ENCODE data around the gene FAM83B.

FAM83B gene

DNA sequence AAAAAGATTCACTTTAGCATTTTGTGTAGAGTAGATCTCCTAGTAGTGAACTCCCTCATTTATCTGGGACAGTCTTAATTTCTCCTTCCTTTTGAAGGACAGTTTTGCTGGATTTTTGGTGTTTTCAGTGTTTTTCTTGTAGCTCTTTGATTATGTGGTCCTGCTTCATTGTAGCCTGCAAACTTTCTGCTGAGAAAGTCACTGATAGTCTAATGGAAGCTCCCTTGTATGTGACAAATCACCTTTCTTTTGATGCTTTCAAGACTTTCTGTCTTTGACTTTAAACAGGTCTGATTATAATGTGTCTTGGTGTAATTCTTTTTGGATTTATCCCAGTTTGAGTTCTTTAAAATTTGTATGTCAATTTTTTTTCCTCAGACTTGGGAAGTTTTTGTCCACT is 86.1 kb downstream of the FAM83B start:
- Histone ChIP-seq H3K9me3 (ENCODE audit: control insufficient read depth, insufficient read depth, low read depth, low read length) (no peaks in the 10 kb centered on the region), H3K4me1 (ENCODE audit: control insufficient read depth, insufficient read depth, low read length) (peaks cover 3% of the 10 kb centered on the region; the same call in 1 of the 2 replicates), H3K4me3 (ENCODE audit: low read depth, low read length) (no peak overlapping the region), H3K27ac (ENCODE audit: extremely low read depth, low read depth, low read length) (no peak overlapping the region), H3K36me3 (ENCODE audit: control insufficient read depth in 2 of 2, insufficient read depth in 1 of 2, low read length in 2 of 2) (no peaks in the 10 kb centered on the region; a peak in 1 of 3 replicates)
- ChIA-PET POLR2A (no interaction called here), CTCF (interaction anchor here (0.6 to 0.7 kb wide), 2 partner anchors 210 to 946 kb away, joined by 3 read pairs; no protein-coding TSS in a partner anchor)
- TF ChIP-seq ZNF549 (tag by site-specific recombination; IDR thresholded peaks at IDR 0.05) (0 out of 2 replicates have a peak, but pooled peaks have one; percentile 15), ZNF626 (tag by site-specific recombination; IDR thresholded peaks at IDR 0.05) (0 out of 2 replicates have a peak, but pooled peaks have one; percentile 43), TRIM28 (IDR thresholded peaks at IDR 0.05; ENCODE audit: borderline replicate concordance, low read length) (peak; percentile 96; the same call in 1 of the 2 replicates), ZNF510 (tag by site-specific recombination; IDR thresholded peaks at IDR 0.05; ENCODE audit: insufficient replicate concordance) (no peak), ZNF146 (tag by site-specific recombination; IDR thresholded peaks at IDR 0.05) (no peak), ZNF335 (tag by site-specific recombination; conservative IDR thresholded peaks at IDR 0.05) (no peak), ZIC2 (tag by site-specific recombination; IDR thresholded peaks at IDR 0.05) (no peak), ZEB2 (tag by site-specific recombination; IDR thresholded peaks at IDR 0.05) (no peak), ZNF19 (tag by site-specific recombination; IDR thresholded peaks at IDR 0.05; ENCODE audit: low read depth) (no peak), ZNF791 (tag by site-specific recombination; IDR thresholded peaks at IDR 0.05) (peak; percentile 99), BCL11B (tag by site-specific recombination; IDR thresholded peaks at IDR 0.05; ENCODE audit: low read depth) (no peak), SETDB1 (IDR thresholded peaks at IDR 0.05; ENCODE audit: insufficient read length, low read length) (peak; percentile 98), ZNF600 (tag by site-specific recombination; IDR thresholded peaks at IDR 0.05) (no peak), KLF16 (tag by site-specific recombination; IDR thresholded peaks at IDR 0.05) (no peak), ELK4 (IDR thresholded peaks at IDR 0.05; ENCODE audit: borderline replicate concordance, low read depth, low read length) (no peak), PRDM10 (tag by site-specific recombination; IDR thresholded peaks at IDR 0.05) (no peak)
- TF ChIP-seq, protein P1, sequence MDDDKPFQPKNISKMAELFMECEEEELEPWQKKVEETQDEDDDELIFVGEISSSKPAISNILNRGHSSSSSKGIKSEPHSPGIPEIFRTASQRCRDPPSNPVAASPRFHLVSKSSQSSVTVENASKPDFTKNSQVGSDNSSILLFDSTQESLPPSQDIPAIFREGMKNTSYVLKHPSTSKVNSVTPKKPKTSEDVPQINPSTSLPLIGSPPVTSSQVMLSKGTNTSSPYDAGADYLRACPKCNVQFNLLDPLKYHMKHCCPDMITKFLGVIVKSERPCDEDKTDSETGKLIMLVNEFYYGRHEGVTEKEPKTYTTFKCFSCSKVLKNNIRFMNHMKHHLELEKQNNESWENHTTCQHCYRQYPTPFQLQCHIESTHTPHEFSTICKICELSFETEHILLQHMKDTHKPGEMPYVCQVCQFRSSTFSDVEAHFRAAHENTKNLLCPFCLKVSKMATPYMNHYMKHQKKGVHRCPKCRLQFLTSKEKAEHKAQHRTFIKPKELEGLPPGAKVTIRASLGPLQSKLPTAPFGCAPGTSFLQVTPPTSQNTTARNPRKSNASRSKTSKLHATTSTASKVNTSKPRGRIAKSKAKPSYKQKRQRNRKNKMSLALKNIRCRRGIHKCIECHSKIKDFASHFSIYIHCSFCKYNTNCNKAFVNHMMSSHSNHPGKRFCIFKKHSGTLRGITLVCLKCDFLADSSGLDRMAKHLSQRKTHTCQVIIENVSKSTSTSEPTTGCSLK (tag by site-specific recombination; IDR thresholded peaks at IDR 0.05): no peak

- POLR2A ChIA-PET: no interaction called here
- Histone ChIP-seq H3K36me3 (ENCODE audit: control insufficient read depth in 2 of 2, insufficient read depth in 1 of 2, low read length in 2 of 2) (no peaks in the 10 kb centered on the region; a peak in 1 of 3 replicates), H3K9me3 (ENCODE audit: control insufficient read depth, insufficient read depth, low read depth, low read length) (no peaks in the 10 kb centered on the region), H3K27ac (ENCODE audit: extremely low read depth, low read depth, low read length) (no peak overlapping the region), H3K4me1 (ENCODE audit: control insufficient read depth, insufficient read depth, low read length) (peaks cover 3% of the 10 kb centered on the region; the same call in 1 of the 2 replicates), H3K4me3 (ENCODE audit: low read depth, low read length) (no peak overlapping the region)
- CTCF ChIA-PET: interaction anchor here (0.6 kb wide), 2 partner anchors 12 to 908 kb away, joined by 3 to 10 read pairs; no protein-coding TSS in a partner anchor
- no peak for TF ChIP-seq ZNF785 (tag by site-specific recombination; IDR thresholded peaks at IDR 0.05)
- TF ChIP-seq RBAK (tag by site-specific recombination; IDR thresholded peaks at IDR 0.05): no peak
- no peak for TF ChIP-seq GLI2 (tag by site-specific recombination; IDR thresholded peaks at IDR 0.05; ENCODE audit: borderline replicate concordance, low read depth)
- 0 out of 2 replicates have a peak, but pooled peaks have one; percentile 11 for TF ChIP-seq SP7 (tag by site-specific recombination; IDR thresholded peaks at IDR 0.05)
- no peak for TF ChIP-seq TRIM28 (IDR thresholded peaks at IDR 0.05; ENCODE audit: borderline replicate concordance, low read length)
- no peak for TF ChIP-seq ZNF473 (tag by site-specific recombination; IDR thresholded peaks at IDR 0.05)
Observed at GRCh38 chr6:54935739-54936138, 89.2 kb downstream of the FAM83B start.

Data from HEK293 (cell line).